GM23338 (cell line): ENCODE measurements around the gene FAM222A. TPM values are rescaled to one million over a fixed set of nuclear protein-coding genes. Genes with fewer than 3 reads are reported as not detected.

Source experiments
- ATAC-seq: fragments of 200-7000 bp; cut with Tn5 transposase; 3 replicates; pipeline ENCODE4 v1.9.1; 2020
- DNase-seq: peaks from one replicate; pipeline ENCODE4 v3.0.0-alpha.2; 2015; ENCODE audit warnings: low spot score
- H2AFZ ChIP-seq: fragments of 200-600 bp; sonication (generic); 2 replicates; pipeline ENCODE4 v1.8.0; 2016; ENCODE audit warnings: antibody characterized with exemption, mild to moderate bottlenecking, moderate library complexity
- H3F3A ChIP-seq: fragments of 200-600 bp; sonication (generic); replicated peaks from 2 replicates; pipeline ENCODE4 v1.8.0; 2017; ENCODE audit warnings: antibody characterized with exemption, mixed run types, low read depth
- H3K27ac ChIP-seq: fragments of 200-600 bp; sonication (generic); 2 replicates; pipeline ENCODE4 v1.6.1; 2016; ENCODE audit warnings: low read depth
- H3K27me3 ChIP-seq: fragments of 200-600 bp; sonication (generic); 2 replicates; pipeline ENCODE4 v1.8.0; 2016; ENCODE audit warnings: mild to moderate bottlenecking, mixed run types, moderate library complexity; ENCODE audit not compliant: insufficient read depth
- H3K36me3 ChIP-seq: fragments of 200-600 bp; sonication (generic); 2 replicates; pipeline ENCODE4 v1.8.0; 2016; ENCODE audit warnings: mild to moderate bottlenecking; ENCODE audit not compliant: insufficient read depth
- H3K4me1 ChIP-seq: fragments of 200-600 bp; sonication (generic); 2 replicates; pipeline ENCODE4 v1.8.0; 2016; ENCODE audit warnings: mild to moderate bottlenecking, moderate library complexity; ENCODE audit not compliant: insufficient read depth
- H3K4me2 ChIP-seq: fragments of 200-600 bp; sonication (generic); 2 replicates; pipeline ENCODE4 v1.7.1; 2017; ENCODE audit warnings: mixed run types
- H3K4me3 ChIP-seq: fragments of 200-600 bp; sonication (generic); 2 replicates; pipeline ENCODE4 v1.6.1; 2016; ENCODE audit warnings: mixed run types
- H3K79me2 ChIP-seq: fragments of 200-600 bp; sonication (generic); replicated peaks from 2 replicates; pipeline ENCODE4 v1.8.0; 2017; ENCODE audit warnings: mild to moderate bottlenecking; ENCODE audit not compliant: insufficient read depth
- H3K9me2 ChIP-seq: fragments of 200-600 bp; sonication (generic); 2 replicates; pipeline ENCODE4 v1.8.0; 2017; ENCODE audit not compliant: insufficient read depth
- H4K20me1 ChIP-seq: fragments of 200-600 bp; sonication (generic); replicated peaks from 2 replicates; pipeline ENCODE4 v1.8.0; 2017; ENCODE audit warnings: mild to moderate bottlenecking; ENCODE audit not compliant: insufficient read depth
- H3K27ac Mint-ChIP-seq: 2 replicates; pipeline ENCODE4 v1.8.0; 2020; ENCODE audit warnings: inconsistent platforms, mild to moderate bottlenecking, moderate library complexity, mixed read lengths
- H3K27me3 Mint-ChIP-seq: 3 replicates; pipeline ENCODE4 v1.8.0; 2022; ENCODE audit warnings: low read depth, mild to moderate bottlenecking, moderate library complexity, mixed read lengths, inconsistent platforms; ENCODE audit not compliant: insufficient read depth, poor library complexity
- H3K36me3 Mint-ChIP-seq: 3 replicates; pipeline ENCODE4 v1.8.0; 2021; ENCODE audit warnings: low read depth, mild to moderate bottlenecking, inconsistent platforms, moderate library complexity, mixed read lengths
- H3K4me1 Mint-ChIP-seq: 3 replicates; pipeline ENCODE4 v1.8.0; 2020; ENCODE audit warnings: mild to moderate bottlenecking, inconsistent platforms, mixed read lengths
- H3K4me3 Mint-ChIP-seq: 3 replicates; pipeline ENCODE4 v1.8.0; 2021; ENCODE audit warnings: moderate library complexity, mild to moderate bottlenecking, inconsistent platforms, mixed read lengths
- H3K9me3 Mint-ChIP-seq: 3 replicates; pipeline ENCODE4 v1.8.0; 2020; ENCODE audit warnings: moderate library complexity, mild to moderate bottlenecking, inconsistent platforms, mixed read lengths
- CREB1 ChIP-seq: fragments of 250-450 bp; sonication (Bioruptor Pico); IDR thresholded peaks from 2 replicates; pipeline ENCODE4 v1.5.0; 2020; ENCODE audit warnings: low read depth, mild to moderate bottlenecking, moderate library complexity
- EZH2 ChIP-seq: fragments of 200-600 bp; sonication (generic); IDR thresholded peaks from one replicate; pipeline ENCODE4 v1.8.0; 2017; ENCODE audit warnings: antibody characterized with exemption, mild to moderate bottlenecking, low read depth; ENCODE audit not compliant: unreplicated experiment
- EZH2phosphoT487 ChIP-seq: fragments of 200-600 bp; sonication (generic); IDR thresholded peaks from one replicate; pipeline ENCODE4 v1.8.1; 2018; ENCODE audit warnings: antibody characterized with exemption; ENCODE audit not compliant: unreplicated experiment
- JUNB ChIP-seq: IDR thresholded peaks from one replicate; pipeline ENCODE4 v1.6.1; 2016; ENCODE audit warnings: antibody characterized with exemption; ENCODE audit not compliant: unreplicated experiment
- NANOG ChIP-seq: IDR thresholded peaks from 2 replicates; pipeline ENCODE4 v1.6.1; 2016; ENCODE audit warnings: antibody characterized with exemption, borderline replicate concordance
- POLR2AphosphoS5 ChIP-seq: IDR thresholded peaks from 2 replicates; pipeline ENCODE4 v1.6.1; 2016; ENCODE audit warnings: antibody characterized with exemption, low read depth
- STAT1 ChIP-seq: IDR thresholded peaks from one replicate; pipeline ENCODE4 v1.6.1; 2016; ENCODE audit warnings: antibody characterized with exemption; ENCODE audit not compliant: unreplicated experiment
- ZNF114 ChIP-seq: fragments of 250-450 bp; sonication (Bioruptor Pico); IDR thresholded peaks from 2 replicates; pipeline ENCODE4 v1.5.0; 2020; ENCODE audit warnings: mild to moderate bottlenecking, moderate library complexity
- ZNF331 ChIP-seq: fragments of 250-450 bp; sonication (Bioruptor Pico); IDR thresholded peaks from 2 replicates; pipeline ENCODE4 v1.5.0; 2020; ENCODE audit warnings: low read depth, mild to moderate bottlenecking, moderate library complexity
- polyA plus RNA-seq: library from polyadenylated mRNA; unstranded; fragments of >200 nt; fragmentation: Nextera tagmentation; extraction: Ambion mirVana; gene quantifications from 2 replicates; pipeline ENCODE4 v1.2.1, GENCODE V29; 2016
- total RNA-seq: library from RNA; depleted of rRNA; stranded (reverse); fragments of >200 nt; shearing (Covaris generic); gene quantifications from 2 replicates; pipeline ENCODE4 v1.2.3, GENCODE V29; 2014
- TF ChIP-seq, protein P1 (sequence below), 2 experiments: fragments of 200-600 bp in 1 of 2; sonication (generic) in 1 of 2; conservative IDR thresholded peaks; 2 replicates each; pipeline versions ENCODE4 v1.5.1 to v1.6.1; 2016 to 2017; ENCODE audit warnings: antibody characterized with exemption in 2 of 2, low read depth in 2 of 2, mild to moderate bottlenecking in 2 of 2, moderate library complexity in 1 of 2
- TF ChIP-seq, protein P2 (sequence below): IDR thresholded peaks from 2 replicates; pipeline ENCODE4 v1.6.1; 2016; ENCODE audit warnings: antibody characterized with exemption
- TF ChIP-seq, protein P3 (sequence below): fragments of 250-450 bp; sonication (Bioruptor Pico); IDR thresholded peaks from 2 replicates; pipeline ENCODE4 v1.5.0; 2020; ENCODE audit warnings: mild to moderate bottlenecking, moderate library complexity

FAM222A gene
- total and polyA plus RNA-seq, 2 experiments from 2014 or later, result 0.78 to 2.1 TPM

DNA sequence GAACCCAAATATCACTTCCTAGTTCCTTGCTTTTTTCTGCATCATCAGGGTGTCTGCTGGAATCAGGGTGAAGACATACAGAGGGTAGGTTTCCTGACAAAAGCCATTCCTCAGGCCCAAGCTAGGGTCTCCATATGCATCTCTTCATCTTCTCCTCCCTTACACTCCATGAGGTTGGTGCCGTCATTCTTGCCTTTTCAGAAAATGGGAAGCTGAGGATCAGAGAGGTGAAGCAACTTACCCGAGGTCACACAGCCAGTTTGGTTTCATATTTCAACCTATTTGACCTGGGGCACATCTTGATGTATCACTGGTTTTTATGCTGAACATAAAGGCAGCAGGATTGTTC lies 7.3 kb upstream of the FAM222A start:
- no peak for ATAC-seq
- Mint-ChIP-seq H3K27me3 (peaks cover 9% of the 10 kb centered on the region), H3K27ac (no peak overlapping the region), H3K36me3 (no peaks in the 10 kb centered on the region), H3K4me1 (peaks cover 17% of the 10 kb centered on the region), H3K4me3 (no peak overlapping the region), H3K9me3 (no peaks in the 10 kb centered on the region)
- DNase-seq, result no peak
- H3K79me2 ChIP-seq, result no peaks in the 10 kb centered on the region
- peaks cover 7% of the 10 kb centered on the region for H3K27me3 ChIP-seq
- H4K20me1 ChIP-seq, result no peaks in the 10 kb centered on the region
- peaks cover 7% of the 10 kb centered on the region; the same call in 1 of the 2 replicates for H3K4me1 ChIP-seq
- no peak overlapping the region for H3K27ac ChIP-seq
- H3K9me2 ChIP-seq, result no peaks in the 10 kb centered on the region
- no peaks in the 10 kb centered on the region for H3F3A ChIP-seq
- no peak overlapping the region for H2AFZ ChIP-seq
- no peaks in the 10 kb centered on the region for H3K36me3 ChIP-seq
- TF ChIP-seq ZNF331 (CRISPR knock-in tag), result no peak
- TF ChIP-seq, protein P1, sequence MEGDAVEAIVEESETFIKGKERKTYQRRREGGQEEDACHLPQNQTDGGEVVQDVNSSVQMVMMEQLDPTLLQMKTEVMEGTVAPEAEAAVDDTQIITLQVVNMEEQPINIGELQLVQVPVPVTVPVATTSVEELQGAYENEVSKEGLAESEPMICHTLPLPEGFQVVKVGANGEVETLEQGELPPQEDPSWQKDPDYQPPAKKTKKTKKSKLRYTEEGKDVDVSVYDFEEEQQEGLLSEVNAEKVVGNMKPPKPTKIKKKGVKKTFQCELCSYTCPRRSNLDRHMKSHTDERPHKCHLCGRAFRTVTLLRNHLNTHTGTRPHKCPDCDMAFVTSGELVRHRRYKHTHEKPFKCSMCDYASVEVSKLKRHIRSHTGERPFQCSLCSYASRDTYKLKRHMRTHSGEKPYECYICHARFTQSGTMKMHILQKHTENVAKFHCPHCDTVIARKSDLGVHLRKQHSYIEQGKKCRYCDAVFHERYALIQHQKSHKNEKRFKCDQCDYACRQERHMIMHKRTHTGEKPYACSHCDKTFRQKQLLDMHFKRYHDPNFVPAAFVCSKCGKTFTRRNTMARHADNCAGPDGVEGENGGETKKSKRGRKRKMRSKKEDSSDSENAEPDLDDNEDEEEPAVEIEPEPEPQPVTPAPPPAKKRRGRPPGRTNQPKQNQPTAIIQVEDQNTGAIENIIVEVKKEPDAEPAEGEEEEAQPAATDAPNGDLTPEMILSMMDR (conservative IDR thresholded peaks at IDR 0.05; ENCODE audit: low read depth in 2 of 2), result no peak
- no peak for TF ChIP-seq STAT1
- no peak for TF ChIP-seq EZH2
- TF ChIP-seq, protein P2, sequence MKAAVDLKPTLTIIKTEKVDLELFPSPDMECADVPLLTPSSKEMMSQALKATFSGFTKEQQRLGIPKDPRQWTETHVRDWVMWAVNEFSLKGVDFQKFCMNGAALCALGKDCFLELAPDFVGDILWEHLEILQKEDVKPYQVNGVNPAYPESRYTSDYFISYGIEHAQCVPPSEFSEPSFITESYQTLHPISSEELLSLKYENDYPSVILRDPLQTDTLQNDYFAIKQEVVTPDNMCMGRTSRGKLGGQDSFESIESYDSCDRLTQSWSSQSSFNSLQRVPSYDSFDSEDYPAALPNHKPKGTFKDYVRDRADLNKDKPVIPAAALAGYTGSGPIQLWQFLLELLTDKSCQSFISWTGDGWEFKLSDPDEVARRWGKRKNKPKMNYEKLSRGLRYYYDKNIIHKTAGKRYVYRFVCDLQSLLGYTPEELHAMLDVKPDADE, result no peak
- TF ChIP-seq POLR2AphosphoS5, result no peak
- TF ChIP-seq NANOG, result no peak
- no peak for TF ChIP-seq CREB1 (CRISPR knock-in tag)
- TF ChIP-seq EZH2phosphoT487, result no peak
- TF ChIP-seq JUNB, result no peak
- TF ChIP-seq ZNF114 (CRISPR knock-in tag), result no peak
- TF ChIP-seq, protein P3, sequence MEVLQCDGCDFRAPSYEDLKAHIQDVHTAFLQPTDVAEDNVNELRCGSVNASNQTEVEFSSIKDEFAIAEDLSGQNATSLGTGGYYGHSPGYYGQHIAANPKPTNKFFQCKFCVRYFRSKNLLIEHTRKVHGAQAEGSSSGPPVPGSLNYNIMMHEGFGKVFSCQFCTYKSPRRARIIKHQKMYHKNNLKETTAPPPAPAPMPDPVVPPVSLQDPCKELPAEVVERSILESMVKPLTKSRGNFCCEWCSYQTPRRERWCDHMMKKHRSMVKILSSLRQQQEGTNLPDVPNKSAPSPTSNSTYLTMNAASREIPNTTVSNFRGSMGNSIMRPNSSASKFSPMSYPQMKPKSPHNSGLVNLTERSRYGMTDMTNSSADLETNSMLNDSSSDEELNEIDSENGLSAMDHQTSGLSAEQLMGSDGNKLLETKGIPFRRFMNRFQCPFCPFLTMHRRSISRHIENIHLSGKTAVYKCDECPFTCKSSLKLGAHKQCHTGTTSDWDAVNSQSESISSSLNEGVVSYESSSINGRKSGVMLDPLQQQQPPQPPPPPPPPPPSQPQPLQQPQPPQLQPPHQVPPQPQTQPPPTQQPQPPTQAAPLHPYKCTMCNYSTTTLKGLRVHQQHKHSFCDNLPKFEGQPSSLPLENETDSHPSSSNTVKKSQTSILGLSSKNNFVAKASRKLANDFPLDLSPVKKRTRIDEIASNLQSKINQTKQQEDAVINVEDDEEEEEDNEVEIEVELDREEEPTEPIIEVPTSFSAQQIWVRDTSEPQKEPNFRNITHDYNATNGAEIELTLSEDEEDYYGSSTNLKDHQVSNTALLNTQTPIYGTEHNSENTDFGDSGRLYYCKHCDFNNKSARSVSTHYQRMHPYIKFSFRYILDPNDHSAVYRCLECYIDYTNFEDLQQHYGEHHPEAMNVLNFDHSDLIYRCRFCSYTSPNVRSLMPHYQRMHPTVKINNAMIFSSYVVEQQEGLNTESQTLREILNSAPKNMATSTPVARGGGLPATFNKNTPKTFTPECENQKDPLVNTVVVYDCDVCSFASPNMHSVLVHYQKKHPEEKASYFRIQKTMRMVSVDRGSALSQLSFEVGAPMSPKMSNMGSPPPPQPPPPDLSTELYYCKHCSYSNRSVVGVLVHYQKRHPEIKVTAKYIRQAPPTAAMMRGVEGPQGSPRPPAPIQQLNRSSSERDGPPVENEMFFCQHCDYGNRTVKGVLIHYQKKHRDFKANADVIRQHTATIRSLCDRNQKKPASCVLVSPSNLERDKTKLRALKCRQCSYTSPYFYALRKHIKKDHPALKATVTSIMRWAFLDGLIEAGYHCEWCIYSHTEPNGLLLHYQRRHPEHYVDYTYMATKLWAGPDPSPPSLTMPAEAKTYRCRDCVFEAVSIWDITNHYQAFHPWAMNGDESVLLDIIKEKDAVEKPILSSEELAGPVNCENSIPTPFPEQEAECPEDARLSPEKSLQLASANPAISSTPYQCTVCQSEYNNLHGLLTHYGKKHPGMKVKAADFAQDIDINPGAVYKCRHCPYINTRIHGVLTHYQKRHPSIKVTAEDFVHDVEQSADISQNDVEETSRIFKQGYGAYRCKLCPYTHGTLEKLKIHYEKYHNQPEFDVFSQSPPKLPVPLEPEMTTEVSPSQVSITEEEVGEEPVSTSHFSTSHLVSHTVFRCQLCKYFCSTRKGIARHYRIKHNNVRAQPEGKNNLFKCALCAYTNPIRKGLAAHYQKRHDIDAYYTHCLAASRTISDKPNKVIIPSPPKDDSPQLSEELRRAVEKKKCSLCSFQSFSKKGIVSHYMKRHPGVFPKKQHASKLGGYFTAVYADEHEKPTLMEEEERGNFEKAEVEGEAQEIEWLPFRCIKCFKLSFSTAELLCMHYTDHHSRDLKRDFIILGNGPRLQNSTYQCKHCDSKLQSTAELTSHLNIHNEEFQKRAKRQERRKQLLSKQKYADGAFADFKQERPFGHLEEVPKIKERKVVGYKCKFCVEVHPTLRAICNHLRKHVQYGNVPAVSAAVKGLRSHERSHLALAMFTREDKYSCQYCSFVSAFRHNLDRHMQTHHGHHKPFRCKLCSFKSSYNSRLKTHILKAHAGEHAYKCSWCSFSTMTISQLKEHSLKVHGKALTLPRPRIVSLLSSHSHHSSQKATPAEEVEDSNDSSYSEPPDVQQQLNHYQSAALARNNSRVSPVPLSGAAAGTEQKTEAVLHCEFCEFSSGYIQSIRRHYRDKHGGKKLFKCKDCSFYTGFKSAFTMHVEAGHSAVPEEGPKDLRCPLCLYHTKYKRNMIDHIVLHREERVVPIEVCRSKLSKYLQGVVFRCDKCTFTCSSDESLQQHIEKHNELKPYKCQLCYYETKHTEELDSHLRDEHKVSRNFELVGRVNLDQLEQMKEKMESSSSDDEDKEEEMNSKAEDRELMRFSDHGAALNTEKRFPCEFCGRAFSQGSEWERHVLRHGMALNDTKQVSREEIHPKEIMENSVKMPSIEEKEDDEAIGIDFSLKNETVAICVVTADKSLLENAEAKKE, result no peak
- H3K4me2 ChIP-seq, result no peak overlapping the region
- no peak overlapping the region for H3K4me3 ChIP-seq
